GM23338 (cell line): Measurements from ENCODE around the gene ABHD16A. TPM values are rescaled to one million over a fixed set of nuclear protein-coding genes. Genes with fewer than 3 reads are reported as not detected.

Source experiments
- ATAC-seq: fragments of 200-7000 bp; cut with Tn5 transposase; 3 replicates; pipeline ENCODE4 v1.9.1; 2020
- DNase-seq: peaks from one replicate; pipeline ENCODE4 v3.0.0-alpha.2; 2015; ENCODE audit warnings: low spot score
- H2AFZ ChIP-seq: fragments of 200-600 bp; sonication (generic); 2 replicates; pipeline ENCODE4 v1.8.0; 2016; ENCODE audit warnings: antibody characterized with exemption, mild to moderate bottlenecking, moderate library complexity
- H3F3A ChIP-seq: fragments of 200-600 bp; sonication (generic); replicated peaks from 2 replicates; pipeline ENCODE4 v1.8.0; 2017; ENCODE audit warnings: antibody characterized with exemption, mixed run types, low read depth
- H3K27ac ChIP-seq: fragments of 200-600 bp; sonication (generic); 2 replicates; pipeline ENCODE4 v1.6.1; 2016; ENCODE audit warnings: low read depth
- H3K27me3 ChIP-seq: fragments of 200-600 bp; sonication (generic); 2 replicates; pipeline ENCODE4 v1.8.0; 2016; ENCODE audit warnings: mild to moderate bottlenecking, mixed run types, moderate library complexity; ENCODE audit not compliant: insufficient read depth
- H3K36me3 ChIP-seq: fragments of 200-600 bp; sonication (generic); 2 replicates; pipeline ENCODE4 v1.8.0; 2016; ENCODE audit warnings: mild to moderate bottlenecking; ENCODE audit not compliant: insufficient read depth
- H3K4me1 ChIP-seq: fragments of 200-600 bp; sonication (generic); 2 replicates; pipeline ENCODE4 v1.8.0; 2016; ENCODE audit warnings: mild to moderate bottlenecking, moderate library complexity; ENCODE audit not compliant: insufficient read depth
- H3K4me2 ChIP-seq: fragments of 200-600 bp; sonication (generic); 2 replicates; pipeline ENCODE4 v1.7.1; 2017; ENCODE audit warnings: mixed run types
- H3K4me3 ChIP-seq: fragments of 200-600 bp; sonication (generic); 2 replicates; pipeline ENCODE4 v1.6.1; 2016; ENCODE audit warnings: mixed run types
- H3K79me2 ChIP-seq: fragments of 200-600 bp; sonication (generic); replicated peaks from 2 replicates; pipeline ENCODE4 v1.8.0; 2017; ENCODE audit warnings: mild to moderate bottlenecking; ENCODE audit not compliant: insufficient read depth
- H3K9me2 ChIP-seq: fragments of 200-600 bp; sonication (generic); 2 replicates; pipeline ENCODE4 v1.8.0; 2017; ENCODE audit not compliant: insufficient read depth
- H4K20me1 ChIP-seq: fragments of 200-600 bp; sonication (generic); replicated peaks from 2 replicates; pipeline ENCODE4 v1.8.0; 2017; ENCODE audit warnings: mild to moderate bottlenecking; ENCODE audit not compliant: insufficient read depth
- H3K27ac Mint-ChIP-seq: 2 replicates; pipeline ENCODE4 v1.8.0; 2020; ENCODE audit warnings: inconsistent platforms, mild to moderate bottlenecking, moderate library complexity, mixed read lengths
- H3K27me3 Mint-ChIP-seq: 3 replicates; pipeline ENCODE4 v1.8.0; 2022; ENCODE audit warnings: low read depth, mild to moderate bottlenecking, moderate library complexity, mixed read lengths, inconsistent platforms; ENCODE audit not compliant: insufficient read depth, poor library complexity
- H3K36me3 Mint-ChIP-seq: 3 replicates; pipeline ENCODE4 v1.8.0; 2021; ENCODE audit warnings: low read depth, mild to moderate bottlenecking, inconsistent platforms, moderate library complexity, mixed read lengths
- H3K4me1 Mint-ChIP-seq: 3 replicates; pipeline ENCODE4 v1.8.0; 2020; ENCODE audit warnings: mild to moderate bottlenecking, inconsistent platforms, mixed read lengths
- H3K4me3 Mint-ChIP-seq: 3 replicates; pipeline ENCODE4 v1.8.0; 2021; ENCODE audit warnings: moderate library complexity, mild to moderate bottlenecking, inconsistent platforms, mixed read lengths
- H3K9me3 Mint-ChIP-seq: 3 replicates; pipeline ENCODE4 v1.8.0; 2020; ENCODE audit warnings: moderate library complexity, mild to moderate bottlenecking, inconsistent platforms, mixed read lengths
- CREB1 ChIP-seq: fragments of 250-450 bp; sonication (Bioruptor Pico); IDR thresholded peaks from 2 replicates; pipeline ENCODE4 v1.5.0; 2020; ENCODE audit warnings: low read depth, mild to moderate bottlenecking, moderate library complexity
- CTCF ChIP-seq, 2 experiments: fragments of 200-600 bp in 1 of 2; sonication (generic) in 1 of 2; conservative IDR thresholded peaks; 2 replicates each; pipeline versions ENCODE4 v1.5.1 to v1.6.1; 2016 to 2017; ENCODE audit warnings: antibody characterized with exemption in 2 of 2, low read depth in 2 of 2, mild to moderate bottlenecking in 2 of 2, moderate library complexity in 1 of 2
- ETS1 ChIP-seq: IDR thresholded peaks from 2 replicates; pipeline ENCODE4 v1.6.1; 2016; ENCODE audit warnings: antibody characterized with exemption
- EZH2 ChIP-seq: fragments of 200-600 bp; sonication (generic); IDR thresholded peaks from one replicate; pipeline ENCODE4 v1.8.0; 2017; ENCODE audit warnings: antibody characterized with exemption, mild to moderate bottlenecking, low read depth; ENCODE audit not compliant: unreplicated experiment
- EZH2phosphoT487 ChIP-seq: fragments of 200-600 bp; sonication (generic); IDR thresholded peaks from one replicate; pipeline ENCODE4 v1.8.1; 2018; ENCODE audit warnings: antibody characterized with exemption; ENCODE audit not compliant: unreplicated experiment
- JUNB ChIP-seq: IDR thresholded peaks from one replicate; pipeline ENCODE4 v1.6.1; 2016; ENCODE audit warnings: antibody characterized with exemption; ENCODE audit not compliant: unreplicated experiment
- NANOG ChIP-seq: IDR thresholded peaks from 2 replicates; pipeline ENCODE4 v1.6.1; 2016; ENCODE audit warnings: antibody characterized with exemption, borderline replicate concordance
- POLR2AphosphoS5 ChIP-seq: IDR thresholded peaks from 2 replicates; pipeline ENCODE4 v1.6.1; 2016; ENCODE audit warnings: antibody characterized with exemption, low read depth
- STAT1 ChIP-seq: IDR thresholded peaks from one replicate; pipeline ENCODE4 v1.6.1; 2016; ENCODE audit warnings: antibody characterized with exemption; ENCODE audit not compliant: unreplicated experiment
- ZNF114 ChIP-seq: fragments of 250-450 bp; sonication (Bioruptor Pico); IDR thresholded peaks from 2 replicates; pipeline ENCODE4 v1.5.0; 2020; ENCODE audit warnings: mild to moderate bottlenecking, moderate library complexity
- ZNF462 ChIP-seq: fragments of 250-450 bp; sonication (Bioruptor Pico); IDR thresholded peaks from 2 replicates; pipeline ENCODE4 v1.5.0; 2020; ENCODE audit warnings: mild to moderate bottlenecking, moderate library complexity
- polyA plus RNA-seq: library from polyadenylated mRNA; unstranded; fragments of >200 nt; fragmentation: Nextera tagmentation; extraction: Ambion mirVana; gene quantifications from 2 replicates; pipeline ENCODE4 v1.2.1, GENCODE V29; 2016
- total RNA-seq: library from RNA; depleted of rRNA; stranded (reverse); fragments of >200 nt; shearing (Covaris generic); gene quantifications from 2 replicates; pipeline ENCODE4 v1.2.3, GENCODE V29; 2014

The ABHD16A gene
- total and polyA plus RNA-seq, 2 experiments from 2014 or later = 26.9 to 37.0 TPM

GRCh38 chr6:31676904-31677303 is 26.2 kb downstream of the ABHD16A start (continued):
- no peak for TF ChIP-seq ZNF462 (CRISPR knock-in tag)

- Mint-ChIP-seq H3K9me3 (no peaks in the 10 kb centered on the region; the same call in 2 of the 3 replicates), H3K27me3 (peaks cover 28% of the 10 kb centered on the region), H3K4me1 (peaks cover 10% of the 10 kb centered on the region), H3K27ac (no peak overlapping the region), H3K36me3 (peaks cover 19% of the 10 kb centered on the region), H3K4me3 (no peak overlapping the region; the same call in 2 of the 3 replicates)
- Histone ChIP-seq H3K4me1 (no peaks in the 10 kb centered on the region), H3K36me3 (peaks cover 1% of the 10 kb centered on the region; the same call in 1 of the 2 replicates), H3K79me2 (no peaks in the 10 kb centered on the region), H3K4me2 (no peak overlapping the region), H3K9me2 (no peaks in the 10 kb centered on the region), H4K20me1 (no peaks in the 10 kb centered on the region; the same call in 1 of the 2 replicates), H3K27me3 (peaks cover 6% of the 10 kb centered on the region), H3K27ac (no peak overlapping the region), H3F3A (peaks cover 5% of the 10 kb centered on the region; the same call in 1 of the 2 replicates), H2AFZ (no peak overlapping the region), H3K4me3 (no peak overlapping the region)
- no peak for DNase-seq
- no peak for ATAC-seq
- TF ChIP-seq CREB1 (CRISPR knock-in tag) = no peak
- no peak for TF ChIP-seq CTCF (conservative IDR thresholded peaks at IDR 0.05; ENCODE audit: low read depth in 2 of 2)
- TF ChIP-seq POLR2AphosphoS5 = no peak
- no peak for TF ChIP-seq ZNF114 (CRISPR knock-in tag)
- TF ChIP-seq JUNB = no peak
- no peak for TF ChIP-seq STAT1
- TF ChIP-seq NANOG = no peak
- TF ChIP-seq ETS1 = no peak
- TF ChIP-seq EZH2phosphoT487 = no peak
- no peak for TF ChIP-seq EZH2
These were observed 26.7 kb downstream of the ABHD16A start for GRCh38 chr6:31676322-31676903.
